SK-N-MC (cell line): ENCODE results near the gene PELI2.

Experiments used
- EZH2 ChIP-seq: fragments of 200-600 bp; sonication (generic); IDR thresholded peaks from one replicate; pipeline ENCODE4 v1.6.1; 2017; ENCODE audit warnings: antibody characterized with exemption
- FOXP2 ChIP-seq: optimal IDR thresholded peaks from 2 replicates; pipeline ENCODE3; 2011; ENCODE audit warnings: mild to moderate bottlenecking, moderate library complexity; ENCODE audit not compliant: insufficient read depth; ENCODE audit errors: extremely low read length, control extremely low read depth
- POLR2AphosphoS5 ChIP-seq: IDR thresholded peaks from 2 replicates; pipeline ENCODE4 v1.6.1; 2012; ENCODE audit warnings: mild to moderate bottlenecking, low read depth, low read length, borderline replicate concordance

GRCh38 chr14:56262530-56262929 lies 144.3 kb downstream of the PELI2 start:
- TF ChIP-seq EZH2 (no peak), POLR2AphosphoS5 (no peak), FOXP2 (no peak)
